NCI-H2029 (cell line): ENCODE data around the gene SPIN3.
"Not testable (repeated sequence)": the region's sequence is repeated elsewhere in the genome, so short reads cannot be mapped to it uniquely, and the experiment has no call there.

Experiments used
- DNase-seq: peaks from one replicate; lab custom pipeline; 2025; lab: John Stamatoyannopoulos, UW

Gene SPIN3

GRCh38 chrX:56995271-56995994 lies at the start of gene SPIN3:
SPIN3 (minus strand) TSS chrX:56995541; CDS start chrX:56994947, 594 bp downstream.
- peak; percentile 83 for DNase-seq

- no peak for DNase-seq
These were observed 48.9 kb upstream of the SPIN3 start for GRCh38 chrX:57044245-57044644.

- not testable (repeated sequence) for DNase-seq
These were observed 41.9 kb upstream of the SPIN3 start for GRCh38 chrX:57037265-57037664.

- DNase-seq: no peak
These were observed 718 bp downstream of the SPIN3 start for GRCh38 chrX:56994375-56995270.

GRCh38 chrX:56987741-56988140 lies 7.6 kb downstream of the SPIN3 start:
- no peak for DNase-seq

- no peak for DNase-seq
These were observed 9.2 kb downstream of the SPIN3 start for GRCh38 chrX:56986138-56986537.

- DNase-seq: peak; percentile 20
These were observed 17.2 kb downstream of the SPIN3 start for GRCh38 chrX:56978172-56978571.

- no peak for DNase-seq
These were observed 19.7 kb downstream of the SPIN3 start for GRCh38 chrX:56975611-56976010.

- no peak for DNase-seq
These were observed 20.9 kb downstream of the SPIN3 start for GRCh38 chrX:56974408-56974807.

GRCh38 chrX:56969559-56969958 lies 25.8 kb downstream of the SPIN3 start:
- DNase-seq: no peak

GRCh38 chrX:56968980-56969379 lies 26.4 kb downstream of the SPIN3 start:
- no peak for DNase-seq

GRCh38 chrX:56963377-56963776 lies 32.0 kb downstream of the SPIN3 start:
- no peak for DNase-seq

- no peak for DNase-seq
These were observed 47.6 kb downstream of the SPIN3 start for GRCh38 chrX:56947699-56948098.

GRCh38 chrX:56946201-56946600 lies 49.1 kb downstream of the SPIN3 start:
- DNase-seq: peak; percentile 85

- not testable (repeated sequence) for DNase-seq
These were observed 50.1 kb downstream of the SPIN3 start for GRCh38 chrX:56945226-56945625.

- DNase-seq: no peak
These were observed 52.1 kb downstream of the SPIN3 start for GRCh38 chrX:56943264-56943663.
